ENCODE results near the gene PLCB1.
"Not testable (repeated sequence)": the region's sequence is repeated elsewhere in the genome, so short reads cannot be mapped to it uniquely, and the experiment has no call there.

- TF ChIP-seq, protein P1, sequence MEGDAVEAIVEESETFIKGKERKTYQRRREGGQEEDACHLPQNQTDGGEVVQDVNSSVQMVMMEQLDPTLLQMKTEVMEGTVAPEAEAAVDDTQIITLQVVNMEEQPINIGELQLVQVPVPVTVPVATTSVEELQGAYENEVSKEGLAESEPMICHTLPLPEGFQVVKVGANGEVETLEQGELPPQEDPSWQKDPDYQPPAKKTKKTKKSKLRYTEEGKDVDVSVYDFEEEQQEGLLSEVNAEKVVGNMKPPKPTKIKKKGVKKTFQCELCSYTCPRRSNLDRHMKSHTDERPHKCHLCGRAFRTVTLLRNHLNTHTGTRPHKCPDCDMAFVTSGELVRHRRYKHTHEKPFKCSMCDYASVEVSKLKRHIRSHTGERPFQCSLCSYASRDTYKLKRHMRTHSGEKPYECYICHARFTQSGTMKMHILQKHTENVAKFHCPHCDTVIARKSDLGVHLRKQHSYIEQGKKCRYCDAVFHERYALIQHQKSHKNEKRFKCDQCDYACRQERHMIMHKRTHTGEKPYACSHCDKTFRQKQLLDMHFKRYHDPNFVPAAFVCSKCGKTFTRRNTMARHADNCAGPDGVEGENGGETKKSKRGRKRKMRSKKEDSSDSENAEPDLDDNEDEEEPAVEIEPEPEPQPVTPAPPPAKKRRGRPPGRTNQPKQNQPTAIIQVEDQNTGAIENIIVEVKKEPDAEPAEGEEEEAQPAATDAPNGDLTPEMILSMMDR (conservative IDR thresholded peaks at IDR 0.05; ENCODE audit: low read depth in 2 of 2): not testable (repeated sequence)
- not testable (repeated sequence) for TF ChIP-seq EZH2 (IDR thresholded peaks at IDR 0.05; ENCODE audit: low read depth, unreplicated experiment); EZH2phosphoT487 (IDR thresholded peaks at IDR 0.05; ENCODE audit: unreplicated experiment)
- TF ChIP-seq, protein P2, sequence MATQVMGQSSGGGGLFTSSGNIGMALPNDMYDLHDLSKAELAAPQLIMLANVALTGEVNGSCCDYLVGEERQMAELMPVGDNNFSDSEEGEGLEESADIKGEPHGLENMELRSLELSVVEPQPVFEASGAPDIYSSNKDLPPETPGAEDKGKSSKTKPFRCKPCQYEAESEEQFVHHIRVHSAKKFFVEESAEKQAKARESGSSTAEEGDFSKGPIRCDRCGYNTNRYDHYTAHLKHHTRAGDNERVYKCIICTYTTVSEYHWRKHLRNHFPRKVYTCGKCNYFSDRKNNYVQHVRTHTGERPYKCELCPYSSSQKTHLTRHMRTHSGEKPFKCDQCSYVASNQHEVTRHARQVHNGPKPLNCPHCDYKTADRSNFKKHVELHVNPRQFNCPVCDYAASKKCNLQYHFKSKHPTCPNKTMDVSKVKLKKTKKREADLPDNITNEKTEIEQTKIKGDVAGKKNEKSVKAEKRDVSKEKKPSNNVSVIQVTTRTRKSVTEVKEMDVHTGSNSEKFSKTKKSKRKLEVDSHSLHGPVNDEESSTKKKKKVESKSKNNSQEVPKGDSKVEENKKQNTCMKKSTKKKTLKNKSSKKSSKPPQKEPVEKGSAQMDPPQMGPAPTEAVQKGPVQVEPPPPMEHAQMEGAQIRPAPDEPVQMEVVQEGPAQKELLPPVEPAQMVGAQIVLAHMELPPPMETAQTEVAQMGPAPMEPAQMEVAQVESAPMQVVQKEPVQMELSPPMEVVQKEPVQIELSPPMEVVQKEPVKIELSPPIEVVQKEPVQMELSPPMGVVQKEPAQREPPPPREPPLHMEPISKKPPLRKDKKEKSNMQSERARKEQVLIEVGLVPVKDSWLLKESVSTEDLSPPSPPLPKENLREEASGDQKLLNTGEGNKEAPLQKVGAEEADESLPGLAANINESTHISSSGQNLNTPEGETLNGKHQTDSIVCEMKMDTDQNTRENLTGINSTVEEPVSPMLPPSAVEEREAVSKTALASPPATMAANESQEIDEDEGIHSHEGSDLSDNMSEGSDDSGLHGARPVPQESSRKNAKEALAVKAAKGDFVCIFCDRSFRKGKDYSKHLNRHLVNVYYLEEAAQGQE (IDR thresholded peaks at IDR 0.05; ENCODE audit: unreplicated experiment): not testable (repeated sequence)
Observed at GRCh38 chr20:8350225-8350624, 218.2 kb downstream of the PLCB1 start.
